Stimulated activated CD4-positive, alpha-beta T cell treated with anti-CD3 and anti-CD28 coated beads, Interleukin-4, amount 100 ng/mL, for 1 hour (primary cell): ENCODE data around the gene RABGAP1L.

Experiments used
- DNase-seq: peaks from one replicate; pipeline ENCODE4 v3.0.0-alpha.2; 2020

The RABGAP1L gene

DNA sequence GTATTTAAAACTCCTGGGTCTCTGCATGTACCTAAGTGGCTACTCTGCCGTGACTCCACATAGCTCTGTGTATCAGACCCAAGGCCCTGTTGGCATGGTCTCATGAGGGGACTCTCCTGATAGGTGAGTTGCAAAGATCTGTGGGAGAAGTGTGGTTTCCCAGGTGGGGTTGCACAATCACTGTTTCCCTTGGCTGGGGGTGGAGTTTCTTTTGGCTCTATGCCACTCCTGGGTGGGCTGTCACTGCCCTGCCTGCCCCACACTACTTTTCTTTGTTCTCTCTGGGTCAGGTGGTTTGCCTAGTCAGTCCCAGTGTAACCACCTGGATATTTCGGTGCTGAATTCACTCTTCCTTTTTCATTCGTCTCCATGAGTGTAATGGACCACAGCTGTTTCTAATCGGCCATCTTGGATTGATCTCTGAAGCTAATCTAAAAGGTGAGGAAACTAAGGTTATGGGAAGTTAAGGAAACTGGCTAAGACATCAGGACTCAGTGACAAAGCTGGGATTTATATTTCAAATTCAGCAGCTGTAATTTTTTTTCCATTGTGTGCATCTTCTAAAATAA lies 743.3 kb downstream of the RABGAP1L start:
- DNase-seq: no peak

DNA sequence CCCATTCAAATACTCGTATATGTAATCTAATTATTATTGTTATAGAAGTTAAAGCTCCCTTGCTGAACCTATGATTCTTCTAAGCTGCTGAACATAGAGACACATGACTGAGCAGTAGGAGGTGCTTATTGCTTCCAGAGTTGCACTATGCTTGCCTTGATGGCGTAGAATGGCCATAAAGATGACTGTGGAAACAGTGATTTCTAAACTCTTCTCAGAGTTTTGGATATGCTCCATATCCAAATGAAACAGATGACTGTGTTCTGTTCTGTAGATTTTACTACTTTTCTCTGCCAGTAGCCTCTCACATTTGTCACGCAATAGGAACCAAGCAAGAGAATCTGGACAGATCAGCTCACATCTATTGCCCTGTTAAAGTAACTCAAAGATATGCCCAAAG lies 752.3 kb downstream of the RABGAP1L start:
- no peak for DNase-seq

DNA sequence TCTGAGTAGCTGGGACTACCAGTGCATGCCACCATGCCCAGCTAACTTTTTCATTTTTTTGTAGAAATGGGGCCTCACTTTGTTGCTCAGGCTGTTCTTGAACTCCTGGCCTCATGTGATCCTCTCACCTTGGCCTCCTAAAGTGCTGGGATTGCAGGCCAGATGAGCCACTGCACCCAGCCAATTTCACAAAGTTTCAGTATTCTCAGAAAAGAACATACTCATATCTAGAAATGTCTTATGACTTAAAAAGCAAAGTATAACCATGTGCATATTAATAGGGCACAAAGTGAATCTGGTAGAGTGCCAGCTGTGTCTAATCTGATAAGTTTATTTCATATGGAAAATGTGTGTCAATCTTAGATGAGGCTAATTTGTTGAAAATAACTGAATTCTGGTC lies 752.9 kb downstream of the RABGAP1L start:
- peak; percentile 8 for DNase-seq

DNA sequence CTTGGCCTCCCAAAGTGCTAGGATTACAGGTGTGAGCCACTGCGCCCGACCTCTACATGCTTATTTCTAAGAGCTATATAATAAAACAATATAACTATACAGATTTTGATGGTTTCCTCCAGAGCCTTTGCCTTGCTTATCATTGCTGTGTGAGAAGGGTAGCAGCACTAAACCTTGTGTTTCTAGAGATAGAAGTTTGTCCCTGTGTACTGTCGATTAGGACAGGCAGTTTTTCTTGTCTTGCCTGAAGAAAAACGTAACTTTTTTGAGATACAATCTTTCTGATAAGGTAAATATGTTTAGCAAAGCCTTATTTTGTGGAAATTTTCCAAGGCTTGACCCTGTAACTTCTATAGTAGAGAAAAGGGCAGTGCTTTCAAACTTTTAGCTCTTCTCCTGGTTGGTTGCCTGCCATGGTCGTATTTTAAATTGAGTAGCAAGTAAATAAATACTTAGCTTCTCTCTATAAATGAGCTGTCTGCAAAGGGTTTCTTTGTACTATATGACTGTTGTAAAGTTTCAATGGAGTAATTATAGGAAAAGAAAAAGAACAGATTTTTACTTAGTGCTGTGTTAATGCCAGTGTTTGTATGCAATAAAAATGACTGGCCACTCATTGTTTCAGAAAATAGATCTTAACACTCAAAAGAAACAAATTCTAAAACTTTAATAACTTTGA lies 754.0 kb downstream of the RABGAP1L start:
- no peak for DNase-seq

DNA sequence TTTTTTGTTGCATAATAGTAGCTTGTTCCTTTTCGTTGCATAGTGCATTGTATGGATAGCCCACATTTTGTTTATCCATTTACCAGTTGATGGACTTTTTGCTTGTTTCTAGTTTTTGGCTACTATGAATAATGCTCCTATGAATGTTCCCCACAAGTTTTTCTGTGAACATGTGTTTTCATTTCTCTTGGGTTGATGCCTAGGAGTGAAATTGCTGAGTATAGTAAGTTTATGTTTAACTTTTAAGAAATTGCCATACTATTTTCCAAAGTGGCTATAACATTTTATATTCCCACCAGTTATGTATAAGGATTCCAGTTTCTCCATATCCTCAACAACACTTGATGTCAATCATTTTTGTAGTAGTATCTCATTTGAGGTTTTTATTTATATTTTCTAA lies 755.7 kb downstream of the RABGAP1L start:
- DNase-seq: no peak

DNA sequence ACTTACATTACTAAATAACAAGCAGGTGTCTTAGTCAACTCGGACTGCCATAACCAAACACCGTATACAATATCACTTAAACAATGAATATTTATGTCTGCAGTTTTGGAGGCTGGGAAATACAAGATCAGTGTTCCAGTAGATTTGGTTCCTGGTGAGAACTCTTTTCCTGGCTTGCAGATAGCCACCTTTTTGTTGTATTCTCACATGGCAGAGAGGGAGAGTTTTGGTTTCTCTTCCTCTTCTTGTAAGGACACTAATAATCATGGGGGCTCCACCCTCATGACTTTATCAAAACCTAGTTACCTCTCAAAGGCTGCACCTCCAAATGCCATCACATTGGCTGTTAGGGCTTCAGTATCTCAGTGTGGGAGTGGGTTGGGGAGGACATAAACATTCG lies 757.5 kb downstream of the RABGAP1L start:
- no peak for DNase-seq

DNA sequence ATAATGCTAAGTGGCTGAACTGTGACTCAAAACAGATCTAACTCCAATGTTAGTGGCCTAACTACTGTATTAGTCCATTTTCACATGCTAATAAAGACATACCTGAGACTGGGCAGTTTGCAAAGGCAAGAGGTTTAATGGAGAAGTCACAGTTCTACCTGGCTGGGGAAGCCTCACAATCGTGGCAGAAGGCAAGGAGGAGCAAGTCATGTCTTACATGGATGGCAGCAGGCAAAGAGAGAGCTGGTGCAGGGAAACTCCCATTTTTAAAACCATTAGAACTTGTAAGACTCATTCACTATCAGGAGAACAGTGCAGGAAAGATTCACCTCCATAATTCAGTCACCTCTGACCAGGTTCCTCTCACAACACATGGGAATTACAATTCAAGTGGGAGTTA lies 760.8 kb downstream of the RABGAP1L start:
- DNase-seq: no peak

DNA sequence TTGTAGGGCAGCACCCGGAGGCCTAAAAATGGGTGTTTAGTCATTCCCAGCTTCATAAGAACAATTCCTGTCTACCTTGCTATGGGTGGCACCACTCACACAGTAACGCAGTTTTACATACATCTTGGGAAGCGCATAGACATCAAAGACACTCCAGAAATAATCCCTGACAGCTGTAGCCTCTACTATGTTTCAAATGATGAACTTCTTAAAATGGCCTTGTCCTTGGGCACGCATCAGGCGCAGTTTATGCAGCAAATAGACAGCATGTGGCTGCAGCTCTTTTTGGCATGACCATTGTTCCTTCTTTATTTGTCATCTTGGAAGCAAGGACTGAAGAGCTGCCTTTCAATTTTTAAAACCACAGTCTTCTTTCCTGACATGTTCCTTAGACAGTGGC lies 762.8 kb downstream of the RABGAP1L start:
- no peak for DNase-seq

DNA sequence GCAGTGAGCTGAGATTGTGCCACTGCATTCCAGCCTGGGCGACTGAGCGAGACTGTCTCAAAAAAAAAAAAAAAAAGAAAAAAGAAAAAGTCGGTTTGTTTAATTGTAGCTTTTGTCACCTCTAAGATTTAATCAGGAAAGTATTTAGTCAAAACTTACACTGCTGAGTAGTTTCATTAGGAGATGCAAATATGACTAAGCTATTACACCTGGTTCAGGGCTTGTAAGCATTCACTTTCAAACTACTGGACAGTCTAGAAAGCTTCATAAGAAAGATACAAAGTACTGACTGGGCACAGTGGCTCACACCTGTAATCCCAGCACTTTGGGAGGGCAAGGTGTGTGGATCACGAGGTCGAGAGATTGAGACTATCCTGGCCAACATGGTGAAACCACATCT lies 764.5 kb downstream of the RABGAP1L start:
- no peak for DNase-seq

DNA sequence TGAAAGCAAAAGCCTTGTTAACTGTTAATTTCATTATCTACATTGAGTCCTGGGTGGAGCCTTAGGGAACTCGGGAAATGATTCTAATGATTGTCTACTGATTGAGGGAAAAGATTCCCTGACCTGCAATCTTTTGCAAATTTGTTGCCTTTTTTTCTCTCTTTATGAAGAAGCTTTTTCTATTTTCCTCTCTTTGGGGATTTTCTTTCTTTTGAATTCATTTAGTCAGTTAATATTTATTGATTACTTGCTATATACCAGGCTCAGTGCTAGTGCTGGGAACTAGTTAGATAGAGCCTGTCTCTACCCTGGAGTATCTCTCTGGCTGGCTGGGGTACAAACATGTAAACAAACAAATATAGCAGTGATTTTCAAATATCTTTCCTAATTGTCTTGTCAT lies 769.2 kb downstream of the RABGAP1L start:
- no peak for DNase-seq

DNA sequence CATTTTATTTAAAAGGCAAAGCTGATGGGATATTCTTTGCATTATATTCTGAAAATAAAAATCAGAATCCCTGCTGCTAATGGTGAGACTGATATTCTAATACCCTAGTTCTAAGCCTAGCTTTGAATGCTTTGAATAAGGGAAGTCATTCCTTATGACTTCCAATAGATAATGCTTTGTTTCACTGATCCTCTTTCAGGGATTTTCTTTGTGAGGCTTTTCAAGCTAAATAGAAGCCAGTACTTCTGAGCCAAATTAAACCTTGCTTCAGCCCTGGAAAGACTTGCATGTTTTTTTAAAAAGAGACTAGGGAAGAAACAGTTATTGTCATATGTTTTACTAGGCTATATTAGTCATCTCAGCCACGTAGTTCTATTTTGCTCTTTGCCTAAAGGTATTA lies 771.9 kb downstream of the RABGAP1L start:
- no peak for DNase-seq

DNA sequence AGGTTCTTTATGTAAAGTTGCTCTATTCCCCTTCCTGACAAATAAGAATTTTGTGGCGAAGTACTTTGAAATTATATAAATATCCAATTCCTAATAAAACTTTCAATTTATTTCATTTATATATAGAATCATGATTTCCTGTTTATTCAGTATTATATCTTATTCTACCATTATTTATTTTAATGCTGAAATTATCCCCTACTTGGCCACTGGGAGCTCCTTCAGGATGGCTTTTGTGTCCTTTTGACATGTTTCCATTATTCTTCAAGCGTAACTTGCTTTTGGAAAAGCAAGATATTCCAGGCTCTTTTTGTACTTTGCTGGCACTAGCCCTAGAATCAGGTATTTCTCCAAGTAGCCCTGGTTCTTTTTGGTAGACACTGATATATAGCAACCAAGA lies 773.3 kb downstream of the RABGAP1L start:
- no peak for DNase-seq

DNA sequence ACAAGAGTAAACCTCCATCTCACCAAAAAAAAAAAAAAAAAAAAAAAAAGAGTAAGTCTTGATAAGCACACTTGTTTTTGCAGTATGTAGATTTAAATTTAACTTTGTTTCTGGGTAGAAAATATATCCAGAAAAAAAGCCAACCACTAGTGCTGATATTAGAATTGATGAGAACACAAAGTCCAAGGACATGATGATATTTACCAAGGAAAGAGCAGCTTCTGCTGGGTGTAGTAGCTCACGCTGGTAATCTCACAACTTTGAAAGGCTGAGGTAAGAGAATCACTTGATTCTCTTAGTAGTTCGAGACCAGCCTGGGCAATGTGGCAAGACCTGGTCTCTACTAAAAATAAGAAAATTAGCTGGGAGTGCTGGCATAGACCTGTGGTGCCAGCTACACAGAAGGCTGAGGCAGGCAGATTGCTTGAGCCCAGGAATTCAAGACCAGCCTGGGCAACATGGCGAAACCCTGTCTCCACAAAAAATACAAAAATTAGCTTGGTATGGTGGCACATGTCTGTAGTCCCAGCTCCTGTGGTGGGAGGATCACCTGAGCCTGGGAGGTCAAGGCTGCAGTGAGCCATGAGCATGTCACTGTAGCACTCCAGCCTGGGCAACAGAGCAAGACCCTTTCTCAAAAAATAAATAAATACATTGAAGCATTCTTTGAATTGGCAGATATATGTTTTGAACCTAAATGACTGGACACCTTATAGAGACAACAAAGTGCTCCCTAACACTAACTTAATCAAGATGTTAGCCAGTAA lies 776.8 kb downstream of the RABGAP1L start:
- no peak for DNase-seq

DNA sequence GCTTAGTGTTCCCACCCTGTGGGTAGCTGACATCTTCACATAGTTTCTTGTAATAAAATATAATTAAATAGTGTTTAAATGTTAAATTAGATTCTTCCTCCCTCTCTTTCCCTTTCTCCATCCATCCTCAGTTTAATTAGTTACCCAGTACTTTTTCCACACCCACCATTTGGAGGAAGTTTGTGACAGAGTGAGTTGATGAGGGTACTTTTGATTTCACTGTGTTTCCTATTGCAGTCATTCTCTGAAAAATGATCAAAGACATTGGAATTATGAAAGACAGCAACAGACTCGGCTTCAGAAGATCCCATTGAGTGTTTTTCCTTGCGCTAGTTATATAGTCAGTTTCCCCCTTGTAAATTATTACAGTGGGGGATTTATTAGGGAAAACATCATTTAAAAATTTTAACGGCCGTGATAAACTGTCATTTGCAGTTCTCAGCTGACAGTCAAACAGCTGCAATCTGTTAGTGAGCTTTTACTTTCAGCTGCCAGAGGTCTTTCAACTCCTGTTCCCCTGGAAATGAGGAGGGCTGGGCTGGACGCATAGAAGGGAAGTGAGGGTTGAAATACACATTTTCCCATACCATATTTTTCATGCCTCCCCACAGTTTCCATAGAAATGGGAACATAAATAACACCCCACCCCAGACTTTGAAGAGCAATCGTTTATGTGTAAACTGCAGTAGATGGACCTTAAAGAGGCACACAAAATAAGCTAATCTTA lies 779.1 kb downstream of the RABGAP1L start:
- no peak for DNase-seq

DNA sequence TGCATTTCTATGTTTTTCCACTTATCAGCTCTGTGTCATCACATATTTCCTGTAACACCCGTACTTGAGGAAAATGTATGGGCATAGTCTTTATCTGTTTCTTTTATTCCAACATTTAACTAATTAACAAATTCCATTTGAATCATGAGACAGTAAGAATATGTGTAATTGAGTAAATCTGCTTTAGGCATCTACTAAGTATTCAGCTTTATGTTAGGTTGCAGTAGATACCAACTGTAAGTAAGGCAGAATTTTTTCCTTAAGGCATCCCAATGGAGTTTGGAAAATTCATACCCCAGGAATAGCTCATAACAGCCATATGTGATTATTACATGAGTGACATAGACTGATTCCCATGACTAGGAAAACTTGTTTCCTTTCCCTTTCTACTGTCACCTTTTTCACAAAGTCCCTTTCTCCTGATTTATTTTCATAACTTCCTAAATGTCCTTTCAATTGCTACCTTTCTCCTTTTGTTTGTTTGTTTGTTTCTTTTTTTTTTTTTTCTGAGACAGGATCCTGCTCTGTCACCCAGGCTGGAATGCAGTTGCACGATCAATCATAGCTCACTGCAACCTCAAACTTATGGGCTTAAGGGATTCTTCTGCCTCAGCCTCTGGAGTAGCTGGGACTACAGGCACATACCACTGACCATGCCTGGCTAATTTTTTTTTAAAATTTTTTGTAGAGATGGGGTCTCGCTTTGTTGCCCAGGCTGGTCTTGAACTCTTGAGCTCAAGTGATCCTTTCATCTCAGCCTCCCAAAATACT lies 780.6 kb downstream of the RABGAP1L start:
- no peak for DNase-seq

DNA sequence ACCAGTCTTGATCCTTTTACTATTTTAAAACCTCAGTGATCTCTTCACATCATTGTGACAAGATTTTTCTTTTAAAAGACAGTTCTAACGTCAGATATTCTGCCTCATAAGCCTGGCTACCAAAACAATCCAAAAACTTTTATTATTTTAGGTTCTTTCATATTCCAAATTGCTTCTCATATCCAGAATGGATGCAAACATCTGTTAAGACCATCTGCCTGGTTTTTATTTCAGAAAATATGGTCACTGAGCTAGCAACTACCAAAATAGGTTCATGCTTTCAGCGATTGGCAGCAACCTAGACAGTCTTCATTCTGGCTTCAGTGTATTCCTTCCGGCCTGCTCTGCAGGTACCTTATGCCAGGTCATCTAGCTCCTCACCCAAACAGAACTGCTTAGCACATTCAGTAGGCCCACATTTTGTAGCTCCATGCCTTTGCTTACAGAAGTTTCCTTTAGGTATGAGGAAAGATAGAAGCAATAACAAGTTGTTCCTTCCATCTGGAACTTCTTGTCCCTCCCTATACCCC lies 781.4 kb downstream of the RABGAP1L start:
- DNase-seq: no peak

DNA sequence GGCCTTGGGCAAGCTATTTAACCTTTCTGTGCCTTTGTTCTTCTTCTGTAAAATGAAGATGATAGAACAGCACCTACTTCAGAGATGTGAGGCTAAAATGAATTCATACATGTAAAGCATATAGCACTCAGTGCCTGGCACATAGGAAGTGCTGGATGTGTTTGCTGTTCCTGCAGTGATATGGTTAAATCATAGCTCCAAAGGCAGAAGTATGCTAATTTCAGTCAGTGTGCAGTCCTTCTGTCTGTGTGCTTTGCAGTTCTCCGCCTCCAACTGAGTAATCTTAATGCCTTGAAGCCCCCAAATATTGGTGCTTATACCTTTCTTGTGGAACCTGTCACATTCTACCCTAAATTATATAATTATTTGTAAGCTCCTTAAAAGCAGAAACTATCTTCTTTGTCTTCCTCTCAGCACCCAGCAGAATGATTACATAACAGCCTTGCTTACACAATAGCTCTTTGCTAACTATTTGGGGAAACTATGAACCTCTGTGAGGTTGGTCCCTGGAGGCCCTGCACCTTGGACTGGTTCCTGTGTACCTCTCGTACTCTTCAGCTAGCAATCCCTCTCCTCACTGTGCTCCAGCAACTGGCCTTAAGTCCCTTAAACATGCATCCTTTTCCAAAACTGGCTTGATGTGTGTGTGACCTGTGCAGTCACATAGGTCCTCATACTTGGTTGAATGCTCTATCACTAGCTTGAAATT lies 783.4 kb downstream of the RABGAP1L start:
- DNase-seq: no peak

DNA sequence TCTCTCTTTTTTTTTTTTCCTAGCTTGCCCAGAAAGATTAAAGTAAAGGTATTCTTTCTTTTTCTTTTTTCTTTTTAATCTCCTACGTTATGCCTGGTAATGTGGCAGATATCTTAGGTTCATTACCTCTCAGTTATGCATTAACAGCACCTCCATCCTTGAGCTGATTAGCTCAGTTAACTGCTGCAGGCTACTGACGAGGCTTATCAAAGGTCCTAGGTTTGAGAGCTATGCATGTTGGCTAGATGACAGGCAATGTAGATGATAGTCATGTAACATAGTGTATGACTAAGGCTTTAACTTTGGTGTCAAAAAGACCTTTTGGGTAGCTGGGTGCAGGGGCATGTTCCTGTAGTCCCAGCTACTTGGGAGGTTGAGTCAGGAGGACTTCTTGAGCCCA lies 786.7 kb downstream of the RABGAP1L start:
- DNase-seq: no peak

DNA sequence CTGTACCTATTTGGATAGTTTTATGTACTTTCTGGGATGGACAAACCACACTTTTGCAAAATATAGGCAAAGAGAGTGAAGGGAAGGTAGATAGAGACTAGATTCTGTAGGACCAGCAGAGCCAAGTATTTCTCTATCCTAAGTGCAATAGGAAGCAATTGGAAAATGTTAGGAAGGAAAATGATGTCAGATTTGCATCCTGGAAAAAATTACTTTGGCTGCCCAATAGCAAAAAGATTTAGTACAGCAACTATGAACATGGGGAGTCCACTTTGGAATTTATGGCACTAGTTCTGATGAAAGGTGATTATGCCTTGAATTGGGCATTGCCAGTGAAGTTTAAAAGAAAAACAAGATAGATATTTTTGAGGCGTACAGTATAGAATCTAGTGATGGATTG lies 789.7 kb downstream of the RABGAP1L start:
- DNase-seq: no peak

DNA sequence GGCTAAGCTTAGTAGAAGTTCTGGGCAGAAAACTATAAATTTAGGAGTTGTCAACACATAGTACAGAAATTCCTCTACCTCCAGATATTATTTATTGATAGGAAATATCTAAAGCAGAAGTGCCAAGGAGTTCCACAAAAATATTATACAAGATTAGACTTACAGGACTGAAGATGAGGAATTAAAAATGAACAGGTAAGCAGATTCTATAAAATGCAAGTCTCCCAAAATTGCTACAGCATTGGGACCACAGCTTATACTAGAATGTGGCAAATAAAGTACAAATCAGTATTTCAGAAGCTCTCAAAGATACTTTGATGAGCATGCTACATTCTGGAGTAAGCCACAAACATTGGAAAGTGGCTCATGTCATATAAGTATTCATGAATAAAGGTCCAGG lies 790.3 kb downstream of the RABGAP1L start:
- DNase-seq: no peak

DNA sequence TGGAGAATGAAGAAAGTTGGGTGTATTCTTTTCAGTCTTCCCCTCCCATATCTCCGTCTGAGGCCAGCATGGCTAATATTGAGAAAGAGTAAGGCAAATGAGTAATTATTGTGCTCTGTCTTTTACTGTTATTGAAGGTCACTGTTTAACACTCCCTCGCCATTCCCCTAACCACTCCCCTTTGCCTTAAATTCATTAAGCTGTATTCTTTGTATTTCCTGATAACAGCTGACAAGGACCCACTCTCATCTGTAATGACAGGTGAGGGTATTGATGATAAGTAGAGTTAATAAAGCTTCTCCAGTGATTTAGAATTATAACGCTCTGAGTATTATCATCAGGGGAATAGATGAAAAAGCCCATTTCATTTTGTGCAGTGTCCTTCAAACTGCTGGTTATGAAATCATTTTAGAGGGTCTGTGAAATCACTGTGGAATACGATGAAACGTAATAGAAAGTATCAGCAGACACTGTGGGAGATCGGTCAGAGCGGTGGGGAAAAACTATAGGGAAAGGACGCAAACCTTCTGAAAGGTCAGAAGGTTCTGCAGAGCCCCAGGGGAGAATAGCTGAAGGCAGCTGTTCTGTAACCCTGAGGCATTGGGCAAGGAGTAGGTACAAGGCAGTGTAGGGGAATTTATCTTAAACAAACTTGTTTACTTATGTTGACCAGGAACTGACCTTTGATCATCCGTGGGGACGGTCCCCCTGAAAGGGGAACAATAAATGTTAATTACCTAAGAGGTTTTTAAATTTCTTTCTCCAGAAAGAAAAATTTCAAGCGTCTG lies 794.2 kb downstream of the RABGAP1L start:
- DNase-seq: no peak
